Activated CD4-positive, alpha-beta T cell treated with anti-CD3 and anti-CD28 coated beads for 4 hours (primary cell): ENCODE data around the gene PPP4R3C.
"Not testable (repeated sequence)": the region's sequence is repeated elsewhere in the genome, so short reads cannot be mapped to it uniquely, and the experiment has no call there.

ENCODE experiments used
- DNase-seq, 2 donors: peaks; one replicate each; pipeline ENCODE4 v3.0.0-alpha.2; 2020

PPP4R3C gene

GRCh38 chrX:27463187-27463586 lies at the start of gene PPP4R3C:
Gene PPP4R3C (minus strand): TSS chrX:27463341. CDS start chrX:27463296, 45 bp downstream.
- no peak for DNase-seq

- DNase-seq = no peak
Observed at GRCh38 chrX:27491397-27491796, 28.3 kb upstream of the PPP4R3C start.

- no peak for DNase-seq
Observed at GRCh38 chrX:27466051-27466450, 2.9 kb upstream of the PPP4R3C start.

GRCh38 chrX:27465036-27465435 lies 1.9 kb upstream of the PPP4R3C start:
- no peak for DNase-seq

GRCh38 chrX:27459129-27459528 lies 4.0 kb downstream of the PPP4R3C start:
- DNase-seq = not testable (repeated sequence)

GRCh38 chrX:27458544-27458943 lies 4.6 kb downstream of the PPP4R3C start:
- DNase-seq = not testable (repeated sequence)

GRCh38 chrX:27451324-27451723 lies 11.8 kb downstream of the PPP4R3C start:
- DNase-seq = no peak

- no peak for DNase-seq
Observed at GRCh38 chrX:27446423-27446822, 16.7 kb downstream of the PPP4R3C start.

- DNase-seq = no peak
Observed at GRCh38 chrX:27445438-27445837, 17.7 kb downstream of the PPP4R3C start.

GRCh38 chrX:27444093-27444908 lies 18.8 kb downstream of the PPP4R3C start:
- no peak for DNase-seq

GRCh38 chrX:27442392-27442791 lies 20.7 kb downstream of the PPP4R3C start:
- not testable (repeated sequence) for DNase-seq

GRCh38 chrX:27439771-27440170 lies 23.4 kb downstream of the PPP4R3C start:
- DNase-seq = no peak

- DNase-seq = no peak
Observed at GRCh38 chrX:27438937-27439336, 24.2 kb downstream of the PPP4R3C start.

GRCh38 chrX:27435031-27435430 lies 28.1 kb downstream of the PPP4R3C start:
- DNase-seq = no peak
